OCI-LY7 (cell line): Measurements from ENCODE around the gene PUDP. TPM values are rescaled to one million over a fixed set of nuclear protein-coding genes. Genes with fewer than 3 reads are reported as not detected.
A peak's percentile ranks its signal among the peaks of the same experiment; 100 is the strongest.
"Not testable (repeated sequence)": the region's sequence is repeated elsewhere in the genome, so short reads cannot be mapped to it uniquely, and the experiment has no call there.

Experiments used
- BruUV-seq: library from RNA; stranded (reverse); fragments of 400-500 nt; replicated peaks from 2 replicates; lab custom pipeline; 2021; lab: Mats Ljungman, UMichigan
- CTCF ChIA-PET: fragments of 300-600 bp; sonication (Branson Sonifier 250); formaldehyde crosslinking; loops from one replicate; lab custom pipeline; 2022; ENCODE audit warnings: antibody characterized with exemption; ENCODE audit not compliant: unreplicated experiment; lab: Charles Lee
- POLR2A ChIA-PET: fragments of 300-600 bp; sonication (Branson Sonifier 250); formaldehyde crosslinking; loops from one replicate; lab custom pipeline; 2022; ENCODE audit warnings: antibody characterized with exemption; lab: Charles Lee
- DNase-seq: peaks from one replicate; pipeline ENCODE4 v3.0.0-alpha.2; 2015; ENCODE audit warnings: low spot score
- H2AFZ ChIP-seq: fragments of 200-600 bp; sonication (generic), shearing (Covaris generic); 2 replicates; pipeline ENCODE4 v1.6.1; 2014; ENCODE audit warnings: mild to moderate bottlenecking, antibody characterized with exemption, low read length, moderate library complexity
- H3K27ac ChIP-seq: fragments of 200-600 bp; sonication (generic); 2 replicates; pipeline ENCODE4 v1.5.1; 2014; ENCODE audit warnings: mixed run types, low read depth, mild to moderate bottlenecking, moderate library complexity, low read length, inconsistent platforms; ENCODE audit not compliant: poor library complexity, severe bottlenecking
- H3K36me3 ChIP-seq: fragments of 200-600 bp; sonication (generic); 2 replicates; pipeline ENCODE4 v1.6.1; 2014; ENCODE audit warnings: mild to moderate bottlenecking, antibody characterized with exemption, low read length, moderate library complexity, mixed read lengths; ENCODE audit not compliant: insufficient read depth
- H3K4me1 ChIP-seq: fragments of 200-600 bp; sonication (generic); 2 replicates; pipeline ENCODE4 v1.5.1; 2014; ENCODE audit warnings: mild to moderate bottlenecking, low read length; ENCODE audit not compliant: insufficient read depth, poor library complexity, severe bottlenecking
- H3K4me2 ChIP-seq: fragments of 200-600 bp; sonication (generic); 2 replicates; pipeline ENCODE4 v1.6.1; 2014; ENCODE audit warnings: mild to moderate bottlenecking, low read length
- H3K4me3 ChIP-seq: fragments of 200-600 bp; sonication (generic); 2 replicates; pipeline ENCODE4 v1.5.1; 2014; ENCODE audit warnings: mild to moderate bottlenecking, low read depth, low read length; ENCODE audit not compliant: poor library complexity, severe bottlenecking
- H3K79me2 ChIP-seq: fragments of 200-600 bp; sonication (generic); 2 replicates; pipeline ENCODE4 v1.6.1; 2016; ENCODE audit warnings: low read depth, mild to moderate bottlenecking, low read length, moderate library complexity, mixed read lengths; ENCODE audit not compliant: insufficient read depth
- H3K9me2 ChIP-seq: fragments of 200-600 bp; sonication (generic); 2 replicates; pipeline ENCODE4 v1.6.1; 2016; ENCODE audit warnings: mild to moderate bottlenecking, low read length, mixed read lengths; ENCODE audit not compliant: insufficient read depth
- H3K9me3 ChIP-seq: fragments of 200-600 bp; sonication (generic); 2 replicates; pipeline ENCODE4 v1.6.1; 2014; ENCODE audit warnings: mild to moderate bottlenecking, mixed run types, low read length, mixed read lengths
- H4K20me1 ChIP-seq: fragments of 200-600 bp; sonication (generic); 2 replicates; pipeline ENCODE4 v1.6.1; 2014; ENCODE audit warnings: mild to moderate bottlenecking, antibody characterized with exemption, low read length, moderate library complexity, mixed read lengths; ENCODE audit not compliant: insufficient read depth
- CTCF ChIP-seq: fragments of 200-600 bp; sonication (generic); conservative IDR thresholded peaks from 2 replicates; pipeline ENCODE4 v1.5.1; 2014; ENCODE audit warnings: mild to moderate bottlenecking, antibody characterized with exemption, low read length, moderate library complexity, mixed read lengths
- EZH2phosphoT487 ChIP-seq: fragments of 200-600 bp; sonication (generic); IDR thresholded peaks from 2 replicates; pipeline ENCODE4 v1.6.1; 2018; ENCODE audit warnings: low read depth, borderline replicate concordance, mild to moderate bottlenecking, mixed run types, antibody characterized with exemption, low read length, moderate library complexity, mixed read lengths
- intact Hi-C: fragments of 100-400 bp; cut with micrococcal nuclease; formaldehyde crosslinking; loops from one replicate; pipeline ENCODE4 v1.10.0; 2022; ENCODE audit not compliant: unreplicated experiment
- total RNA-seq, 2 experiments: library from RNA; depleted of rRNA in 1 of 2; stranded (reverse); fragments of >200 nt in 1 of 2; shearing (Covaris generic) in 1 of 2; gene quantifications; 2 replicates each; pipeline ENCODE4 v1.2.3, GENCODE V29; 2014 to 2022

Gene PUDP
- total RNA-seq, 2 experiments from 2014 or later: 8.8 to 25.7 TPM

GRCh38 chrX:7100022-7100421 lies 47.9 kb downstream of the PUDP start:
- Histone ChIP-seq H4K20me1 (no peaks in the 10 kb centered on the region), H3K4me1 (no peaks in the 10 kb centered on the region), H3K27ac (no peak overlapping the region), H3K79me2 (peaks cover 12% of the 10 kb centered on the region; the same call in 1 of the 2 replicates), H3K36me3 (peaks cover 54% of the 10 kb centered on the region), H3K4me2 (no peak overlapping the region), H2AFZ (no peak overlapping the region), H3K4me3 (no peak overlapping the region), H3K9me3 (no peaks in the 10 kb centered on the region; the same call in 1 of the 2 replicates), H3K9me2 (no peaks in the 10 kb centered on the region)
- TF ChIP-seq EZH2phosphoT487: no peak
- no peak for TF ChIP-seq CTCF
- intact Hi-C loops: no loop called here
- no TSS peak for BruUV-seq
- ChIA-PET POLR2A (interaction anchor here (0.8 to 1.1 kb wide), 2 partner anchors 10 to 47 kb away, joined by 3 to 4 read pairs; partner anchors contain the start of gene STS), CTCF (no interaction called here)
- DNase-seq: no peak

- H3K4me3 ChIP-seq, H3K27ac ChIP-seq, H3K79me2 ChIP-seq, POLR2A ChIA-PET, DNase-seq, H3K4me2 ChIP-seq, H4K20me1 ChIP-seq, CTCF ChIA-PET, H2AFZ ChIP-seq, intact Hi-C loops, H3K9me2 ChIP-seq, H3K9me3 ChIP-seq, BruUV-seq: not testable (repeated sequence)
- Histone ChIP-seq H3K36me3 (peaks cover 14% of the 10 kb centered on the region), H3K4me1 (peaks cover 34% of the 10 kb centered on the region)
These were observed 52.3 kb downstream of the PUDP start for GRCh38 chrX:7095657-7096056.

GRCh38 chrX:7093305-7093704 lies 54.6 kb downstream of the PUDP start:
- Histone ChIP-seq H3K36me3 (peaks cover 10% of the 10 kb centered on the region), H3K4me1 (peaks cover 58% of the 10 kb centered on the region), H3K9me3 (no peaks in the 10 kb centered on the region), H4K20me1 (no peaks in the 10 kb centered on the region; the same call in 1 of the 2 replicates), H3K9me2 (no peaks in the 10 kb centered on the region), H3K27ac (peak overlapping the region; percentile 51), H3K79me2 (peaks cover 7% of the 10 kb centered on the region; the same call in 1 of the 2 replicates), H2AFZ (peak overlapping the region; percentile 5; the same call in 1 of the 2 replicates), H3K4me3 (peak overlapping the region; percentile 41), H3K4me2 (peak overlapping the region; percentile 67)
- TF ChIP-seq EZH2phosphoT487: no peak
- TF ChIP-seq CTCF: no peak
- no TSS peak for BruUV-seq
- intact Hi-C loops: no loop called here
- ChIA-PET POLR2A (interaction anchor here (1.5 to 2.0 kb wide), 2 partner anchors 16 to 132 kb away, joined by 3 to 11 read pairs; no protein-coding TSS in a partner anchor), CTCF (no interaction called here)
- no peak for DNase-seq
